Spleen (tissue), 7 donors: ENCODE results near the gene PARP1.

Experiments
- POLR2A ChIP-seq, 3 donors: fragments of 450-650 bp; IDR thresholded peaks; one replicate each; pipeline ENCODE4 v1.5.1; 2017; ENCODE audit warnings: antibody characterized with exemption in 3 of 3, mild to moderate bottlenecking in 1 of 3
- POLR2AphosphoS5 ChIP-seq, 3 donors: sonication (generic); formaldehyde crosslinking; IDR thresholded peaks; one replicate each; pipeline ENCODE4 v1.5.1; 2017; ENCODE audit warnings: antibody characterized with exemption in 3 of 3
- TF ChIP-seq, protein P1 (sequence below), 11 experiments: fragments of 200-600 bp in 7 of 11; fragments of 450-650 bp in 4 of 11; sonication (generic) in 4 of 11; IDR thresholded peaks in 8 of 11; conservative IDR thresholded peaks in 3 of 11; 1 replicate in 7 of 11; 2 replicates in 4 of 11; pipeline versions ENCODE4 v1.4.0 to v1.8.0; 2016 to 2021; ENCODE audit warnings: antibody characterized with exemption in 11 of 11, inconsistent platforms in 4 of 11, mild to moderate bottlenecking in 1 of 11
- donor health status: DM: no; HTN: no; CAD: no; lungs with moderate emphysema.
- donor health status: DM: no; HTN: no; CAD: no.
- donor health status: DM: no; HTN: no; CAD: no.

DNA sequence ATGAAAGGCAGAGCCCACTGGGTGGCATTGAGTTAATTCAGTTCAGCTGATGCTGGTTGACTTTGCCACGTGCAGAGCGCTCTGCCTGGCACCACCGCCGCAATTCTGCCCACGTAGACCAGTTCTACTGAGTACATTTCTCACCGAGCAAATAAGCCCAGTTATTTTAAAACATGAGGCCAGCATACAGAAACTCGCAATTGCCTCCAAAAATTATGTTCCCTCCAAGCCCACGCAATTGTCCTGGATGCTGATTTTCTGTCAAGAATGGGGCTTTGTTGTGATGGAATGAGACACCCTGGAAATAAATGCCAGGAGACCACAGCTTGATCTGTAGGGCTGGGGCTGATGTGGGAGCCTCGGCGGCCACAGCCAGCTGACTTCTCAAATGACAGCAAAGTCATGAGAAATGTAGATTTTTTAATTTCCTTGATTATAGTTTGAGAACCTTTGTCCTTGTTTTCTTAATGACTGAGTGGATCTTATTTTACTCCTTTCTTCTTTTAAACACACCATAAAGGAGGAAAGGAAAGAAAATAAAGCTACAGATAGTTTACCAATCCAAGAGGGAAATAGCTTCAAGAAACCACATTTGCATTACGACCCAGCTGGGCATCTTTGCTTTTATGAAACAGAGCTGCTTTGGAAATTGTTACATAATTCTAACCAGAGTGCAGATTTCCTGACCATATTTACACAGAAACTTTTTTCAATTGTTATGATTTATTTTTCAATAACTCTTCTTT is 11.6 kb upstream of the PARP1 start:
- TF ChIP-seq, protein P1, sequence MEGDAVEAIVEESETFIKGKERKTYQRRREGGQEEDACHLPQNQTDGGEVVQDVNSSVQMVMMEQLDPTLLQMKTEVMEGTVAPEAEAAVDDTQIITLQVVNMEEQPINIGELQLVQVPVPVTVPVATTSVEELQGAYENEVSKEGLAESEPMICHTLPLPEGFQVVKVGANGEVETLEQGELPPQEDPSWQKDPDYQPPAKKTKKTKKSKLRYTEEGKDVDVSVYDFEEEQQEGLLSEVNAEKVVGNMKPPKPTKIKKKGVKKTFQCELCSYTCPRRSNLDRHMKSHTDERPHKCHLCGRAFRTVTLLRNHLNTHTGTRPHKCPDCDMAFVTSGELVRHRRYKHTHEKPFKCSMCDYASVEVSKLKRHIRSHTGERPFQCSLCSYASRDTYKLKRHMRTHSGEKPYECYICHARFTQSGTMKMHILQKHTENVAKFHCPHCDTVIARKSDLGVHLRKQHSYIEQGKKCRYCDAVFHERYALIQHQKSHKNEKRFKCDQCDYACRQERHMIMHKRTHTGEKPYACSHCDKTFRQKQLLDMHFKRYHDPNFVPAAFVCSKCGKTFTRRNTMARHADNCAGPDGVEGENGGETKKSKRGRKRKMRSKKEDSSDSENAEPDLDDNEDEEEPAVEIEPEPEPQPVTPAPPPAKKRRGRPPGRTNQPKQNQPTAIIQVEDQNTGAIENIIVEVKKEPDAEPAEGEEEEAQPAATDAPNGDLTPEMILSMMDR (IDR thresholded peaks at IDR 0.05 in 8 of 11, conservative IDR thresholded peaks at IDR 0.05 in 3 of 11) = no peak
- no peak for TF ChIP-seq POLR2A (IDR thresholded peaks at IDR 0.05)
- TF ChIP-seq POLR2AphosphoS5 (IDR thresholded peaks at IDR 0.05) = no peak
